ENCODE measurements around the gene TBCD. TPM values are rescaled to one million over a fixed set of nuclear protein-coding genes. Genes with fewer than 3 reads are reported as not detected.

The TBCD gene
- polyA plus RNA-seq, 2 of the 4 experiments (the other 2 are of a cell fraction): 33.5 to 49.1 TPM

GRCh38 chr17:82800885-82801284 lies 49.0 kb downstream of the TBCD start:
- ChIA-PET POLR2A (no interaction called here), CTCF (interaction anchor here (0.5 kb wide), 1 partner anchor 434 kb away, joined by 4 read pairs; no protein-coding TSS in a partner anchor)
- 99% methylated on average over 8 of the region's 15 CpGs for WGBS (ENCODE audit: missing lambda C conversion rate)
- Histone ChIP-seq H3K27ac (no peak overlapping the region), H3K4me2 (no peak overlapping the region), H3K9me3 (no peaks in the 10 kb centered on the region), H3K4me3 (no peak overlapping the region), H3K4me1 (no peaks in the 10 kb centered on the region)
- FAIRE-seq: no peak
- DNase-seq (ENCODE audit: low read depth in 1 of 2, low spot score in 1 of 2): no peak
- no peak for TF ChIP-seq NFE2L2 (conservative IDR thresholded peaks at IDR 0.05; ENCODE audit: low read length)
- no peak for ATAC-seq

GRCh38 chr17:82801377-82801970 lies 49.6 kb downstream of the TBCD start:
- TF ChIP-seq HOXB5 (CRISPR knock-in tag; IDR thresholded peaks at IDR 0.05) (no peak), ATOH8 (CRISPR knock-in tag; IDR thresholded peaks at IDR 0.05; ENCODE audit: low read depth) (no peak), ZSCAN20 (CRISPR knock-in tag; IDR thresholded peaks at IDR 0.05) (no peak), PBX3 (IDR thresholded peaks at IDR 0.05) (no peak), ELK1 (IDR thresholded peaks at IDR 0.05; ENCODE audit: low read depth, low read length) (no peak), RNF2 (IDR thresholded peaks at IDR 0.05; ENCODE audit: borderline replicate concordance, low read depth) (no peak), HEYL (CRISPR knock-in tag; IDR thresholded peaks at IDR 0.05) (no peak), FOSB (CRISPR knock-in tag; IDR thresholded peaks at IDR 0.05) (no peak), REST (IDR thresholded peaks at IDR 0.05) (no peak), BCL3 (IDR thresholded peaks at IDR 0.05) (no peak), CHD2 (IDR thresholded peaks at IDR 0.05; ENCODE audit: low read length, partially characterized antibody) (no peak), ZNF302 (CRISPR knock-in tag; IDR thresholded peaks at IDR 0.05) (no peak)
- no peaks in the 10 kb centered on the region for H3K9me3 ChIP-seq
- FAIRE-seq (no peak), DNase-seq (ENCODE audit: low read depth in 1 of 2, low spot score in 1 of 2) (no peak), ATAC-seq (no peak)
- no peak overlapping the region for H3K4me2 ChIP-seq
- POLR2A ChIA-PET: no interaction called here
- no peak overlapping the region for H3K27ac ChIP-seq
- WGBS (ENCODE audit: missing lambda C conversion rate): 97% methylated on average over 63 of the region's 63 CpGs
- CTCF ChIA-PET: interaction anchor here (0.5 to 1.1 kb wide), 2 partner anchors 20 to 435 kb away, joined by 3 to 4 read pairs; no protein-coding TSS in a partner anchor
- no peak overlapping the region for H3K4me3 ChIP-seq
- no peaks in the 10 kb centered on the region for H3K4me1 ChIP-seq
